ENCODE data around the gene STXBP6.

Gene STXBP6

GRCh38 chr14:24816929-24817211 lies 233.1 kb downstream of the STXBP6 start:
- no peak overlapping the region for H3K27ac ChIP-seq (replicated peaks)
- no peak overlapping the region for H3K4me3 ChIP-seq (replicated peaks; ENCODE audit: insufficient read depth, low read length)
- no peaks in the 10 kb centered on the region for H3K27me3 ChIP-seq (ENCODE audit: insufficient read depth, poor library complexity, severe bottlenecking)
- TF ChIP-seq CTCF (IDR thresholded peaks at IDR 0.05; ENCODE audit: insufficient read depth, low read length) = no peak
- TF ChIP-seq SPI1 (IDR thresholded peaks at IDR 0.05; ENCODE audit: borderline replicate concordance, low read depth) = no peak
- DNase-seq (ENCODE audit: low read depth in 1 of 2, low spot score in 1 of 2) = no peak

DNA sequence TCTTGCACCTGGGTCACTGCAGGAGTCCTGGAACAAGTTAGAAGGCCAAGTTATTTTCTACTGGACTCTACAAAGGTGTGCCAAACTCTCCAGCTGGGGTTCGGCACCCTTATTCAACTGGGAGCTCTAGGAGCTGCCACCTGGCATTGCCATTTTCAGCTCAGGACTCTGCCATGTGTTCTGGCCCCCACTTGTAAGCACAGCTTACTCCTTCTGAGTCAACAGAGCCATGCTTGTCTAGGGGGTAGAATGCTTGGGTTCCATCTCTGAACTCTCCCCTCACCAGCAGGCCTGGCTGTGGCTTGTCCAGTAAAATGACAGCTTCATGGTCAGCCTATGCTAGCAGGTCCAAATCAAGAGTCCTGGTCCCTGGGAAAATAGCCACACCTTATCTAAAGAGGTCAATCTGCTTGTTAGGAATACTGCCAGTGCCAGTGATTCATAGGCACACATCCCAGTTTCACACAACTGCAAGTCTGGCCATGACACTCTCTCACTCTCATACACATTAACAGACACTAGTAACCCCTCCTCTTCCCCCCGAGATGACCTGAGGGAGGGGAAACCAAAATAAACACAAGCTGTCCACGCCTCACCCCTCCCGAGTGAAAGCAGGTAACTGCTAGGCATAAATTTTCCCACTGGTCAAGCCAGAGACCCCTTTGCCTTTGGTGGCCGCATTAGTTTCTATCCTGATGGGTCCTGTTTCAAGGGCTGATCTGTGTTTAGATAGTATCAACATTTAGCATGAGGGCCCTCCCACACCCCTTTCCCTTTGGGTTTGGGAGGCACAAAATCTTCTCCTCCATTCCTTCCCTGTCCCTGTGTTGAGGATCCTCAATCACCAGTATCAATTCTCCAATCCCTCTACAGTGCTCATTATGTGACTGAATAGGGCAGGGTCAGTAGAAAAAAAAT lies 233.7 kb downstream of the STXBP6 start:
- DNase-seq (ENCODE audit: low read depth in 1 of 2, low spot score in 1 of 2) = no peak
- TF ChIP-seq SPI1 (IDR thresholded peaks at IDR 0.05; ENCODE audit: borderline replicate concordance, low read depth) (no peak), GABPA (IDR thresholded peaks at IDR 0.05; ENCODE audit: low read depth) (no peak), POLR2AphosphoS5 (IDR thresholded peaks at IDR 0.05; ENCODE audit: low read depth) (no peak)
- no peak overlapping the region for H3K27ac ChIP-seq (replicated peaks)
- no peaks in the 10 kb centered on the region for H3K27me3 ChIP-seq (ENCODE audit: insufficient read depth, poor library complexity, severe bottlenecking)
- no peak overlapping the region for H3K4me3 ChIP-seq (replicated peaks; ENCODE audit: insufficient read depth, low read length)

DNA sequence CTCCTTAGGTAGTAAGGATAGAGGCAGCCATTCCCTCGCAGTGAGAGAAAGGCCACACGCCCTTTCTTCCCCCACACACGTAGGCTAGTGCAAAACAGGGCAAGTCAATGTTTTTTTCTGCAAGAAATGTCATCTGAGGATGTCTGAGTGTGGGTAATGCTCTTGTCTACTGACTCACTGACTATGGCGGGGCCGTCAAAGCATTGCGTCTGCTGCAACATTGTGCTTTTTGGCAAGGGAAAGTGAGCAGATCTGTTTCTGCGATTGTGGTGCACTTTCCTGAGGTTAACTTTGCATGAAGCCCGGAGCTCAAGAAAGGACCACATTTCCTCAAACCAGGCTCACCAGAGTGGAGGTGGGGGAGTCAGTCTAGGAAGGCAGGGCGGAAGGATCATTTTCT lies 234.4 kb downstream of the STXBP6 start:
- Histone ChIP-seq H3K27me3 (ENCODE audit: insufficient read depth, poor library complexity, severe bottlenecking) (no peaks in the 10 kb centered on the region), H3K4me3 (replicated peaks; ENCODE audit: insufficient read depth, low read length) (no peak overlapping the region), H3K27ac (replicated peaks) (no peak overlapping the region)
- DNase-seq (ENCODE audit: low read depth in 1 of 2, low spot score in 1 of 2) = no peak
- TF ChIP-seq, protein P1, sequence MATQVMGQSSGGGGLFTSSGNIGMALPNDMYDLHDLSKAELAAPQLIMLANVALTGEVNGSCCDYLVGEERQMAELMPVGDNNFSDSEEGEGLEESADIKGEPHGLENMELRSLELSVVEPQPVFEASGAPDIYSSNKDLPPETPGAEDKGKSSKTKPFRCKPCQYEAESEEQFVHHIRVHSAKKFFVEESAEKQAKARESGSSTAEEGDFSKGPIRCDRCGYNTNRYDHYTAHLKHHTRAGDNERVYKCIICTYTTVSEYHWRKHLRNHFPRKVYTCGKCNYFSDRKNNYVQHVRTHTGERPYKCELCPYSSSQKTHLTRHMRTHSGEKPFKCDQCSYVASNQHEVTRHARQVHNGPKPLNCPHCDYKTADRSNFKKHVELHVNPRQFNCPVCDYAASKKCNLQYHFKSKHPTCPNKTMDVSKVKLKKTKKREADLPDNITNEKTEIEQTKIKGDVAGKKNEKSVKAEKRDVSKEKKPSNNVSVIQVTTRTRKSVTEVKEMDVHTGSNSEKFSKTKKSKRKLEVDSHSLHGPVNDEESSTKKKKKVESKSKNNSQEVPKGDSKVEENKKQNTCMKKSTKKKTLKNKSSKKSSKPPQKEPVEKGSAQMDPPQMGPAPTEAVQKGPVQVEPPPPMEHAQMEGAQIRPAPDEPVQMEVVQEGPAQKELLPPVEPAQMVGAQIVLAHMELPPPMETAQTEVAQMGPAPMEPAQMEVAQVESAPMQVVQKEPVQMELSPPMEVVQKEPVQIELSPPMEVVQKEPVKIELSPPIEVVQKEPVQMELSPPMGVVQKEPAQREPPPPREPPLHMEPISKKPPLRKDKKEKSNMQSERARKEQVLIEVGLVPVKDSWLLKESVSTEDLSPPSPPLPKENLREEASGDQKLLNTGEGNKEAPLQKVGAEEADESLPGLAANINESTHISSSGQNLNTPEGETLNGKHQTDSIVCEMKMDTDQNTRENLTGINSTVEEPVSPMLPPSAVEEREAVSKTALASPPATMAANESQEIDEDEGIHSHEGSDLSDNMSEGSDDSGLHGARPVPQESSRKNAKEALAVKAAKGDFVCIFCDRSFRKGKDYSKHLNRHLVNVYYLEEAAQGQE (IDR thresholded peaks at IDR 0.05; ENCODE audit: insufficient replicate concordance, low read depth) = no peak
- TF ChIP-seq CTCF (IDR thresholded peaks at IDR 0.05; ENCODE audit: insufficient read depth, low read length) (no peak), GABPA (IDR thresholded peaks at IDR 0.05; ENCODE audit: low read depth) (no peak), SPI1 (IDR thresholded peaks at IDR 0.05; ENCODE audit: borderline replicate concordance, low read depth) (no peak), POLR2AphosphoS5 (IDR thresholded peaks at IDR 0.05; ENCODE audit: low read depth) (no peak)

DNA sequence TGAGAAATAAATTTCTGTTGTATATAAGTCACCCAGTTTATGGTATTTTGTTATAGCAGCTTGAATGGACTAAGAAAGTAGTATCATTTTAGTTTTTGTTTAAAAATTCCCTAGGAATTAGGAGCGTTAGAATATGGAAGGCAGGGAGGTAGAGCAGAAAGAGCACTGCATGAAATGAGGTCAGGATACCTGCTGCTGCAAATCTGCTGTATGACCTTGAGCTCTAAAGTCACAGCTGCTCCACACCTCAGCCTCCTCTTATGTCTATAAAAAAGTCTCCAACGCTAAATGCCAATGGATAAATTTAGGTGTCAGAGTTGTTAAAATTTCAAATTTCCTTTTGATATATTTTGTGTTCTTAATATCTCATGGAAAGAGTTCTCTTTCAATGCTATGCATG lies 235.0 kb downstream of the STXBP6 start:
- H3K4me3 ChIP-seq (replicated peaks; ENCODE audit: insufficient read depth, low read length) = no peak overlapping the region
- TF ChIP-seq, protein P1 (IDR thresholded peaks at IDR 0.05; ENCODE audit: insufficient replicate concordance, low read depth) = no peak
- TF ChIP-seq POLR2AphosphoS5 (IDR thresholded peaks at IDR 0.05; ENCODE audit: low read depth) (no peak), CTCF (IDR thresholded peaks at IDR 0.05; ENCODE audit: insufficient read depth, low read length) (no peak), SPI1 (IDR thresholded peaks at IDR 0.05; ENCODE audit: borderline replicate concordance, low read depth) (no peak), GABPA (IDR thresholded peaks at IDR 0.05; ENCODE audit: low read depth) (no peak)
- no peak for DNase-seq (ENCODE audit: low read depth in 1 of 2, low spot score in 1 of 2)
- no peak overlapping the region for H3K27ac ChIP-seq (replicated peaks)
- no peaks in the 10 kb centered on the region for H3K27me3 ChIP-seq (ENCODE audit: insufficient read depth, poor library complexity, severe bottlenecking)
